NCI-H1105 (cell line): Measurements from ENCODE around the gene CYCS.

Experiments used
- DNase-seq: peaks from one replicate; lab custom pipeline; 2025; lab: John Stamatoyannopoulos, UW

The CYCS gene

DNA sequence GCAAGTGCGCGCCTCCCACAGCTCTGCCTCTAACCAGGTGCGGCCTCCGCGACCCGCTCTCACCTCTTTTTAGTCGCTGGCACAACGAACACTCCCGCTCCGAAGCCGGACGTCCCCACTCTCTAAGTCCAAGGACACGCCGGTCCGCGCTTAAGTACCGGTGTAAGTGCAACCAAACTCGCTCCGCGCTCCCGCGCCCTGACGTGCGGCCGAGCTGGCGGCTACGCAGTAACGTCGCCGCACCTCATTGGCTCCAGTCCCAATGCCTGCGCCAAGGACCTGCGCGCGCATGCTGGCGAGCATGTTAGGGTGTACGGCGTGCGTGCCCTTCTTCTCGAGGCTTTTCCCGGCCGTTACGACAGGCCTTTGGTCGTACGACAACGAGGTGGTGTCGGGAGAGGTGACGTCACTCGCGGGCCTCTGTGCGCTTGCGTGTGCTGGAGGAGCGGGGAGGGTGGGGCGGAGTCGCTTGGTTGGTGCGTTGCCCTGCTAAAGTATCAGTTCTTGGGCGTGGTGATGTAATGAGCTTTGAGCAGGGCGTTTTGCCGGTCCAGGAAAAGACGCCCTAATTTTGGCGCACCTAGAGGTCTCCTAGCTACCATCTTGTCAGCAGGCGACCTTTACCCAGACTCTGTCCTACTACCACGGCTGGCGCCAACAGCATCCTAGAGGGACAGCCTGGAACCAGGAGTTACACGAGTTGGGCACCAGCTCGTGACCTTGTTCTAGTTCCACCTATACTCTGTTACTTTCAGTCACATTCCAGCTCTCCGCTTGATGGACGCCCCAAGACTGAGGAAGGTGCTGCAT is at the start of gene CYCS:
TSS of gene CYCS (minus strand) at position 124 of the 810 bp plus-strand sequence. CDS start 1,141 bp downstream, outside the sequence.
- peak; percentile 100 for DNase-seq

DNA sequence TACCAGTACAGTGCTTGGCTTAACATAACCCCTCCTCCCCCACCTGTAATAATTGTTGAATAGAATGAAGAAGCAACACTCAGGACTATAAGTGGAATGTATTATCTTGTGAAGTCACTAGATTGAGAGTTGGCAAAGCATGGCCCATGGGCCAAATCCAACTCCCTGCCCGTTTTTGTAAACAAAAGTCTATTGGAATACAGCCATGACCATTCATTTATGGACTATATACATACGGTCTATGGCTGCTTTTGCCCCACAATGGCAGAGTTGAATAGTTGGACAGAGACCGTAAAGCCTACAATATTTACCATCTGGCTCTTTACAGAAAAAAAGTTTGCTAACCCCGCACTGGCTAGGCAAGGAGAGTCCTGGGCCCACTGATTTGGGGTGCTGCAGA is 48.1 kb upstream of the CYCS start:
- no peak for DNase-seq

DNA sequence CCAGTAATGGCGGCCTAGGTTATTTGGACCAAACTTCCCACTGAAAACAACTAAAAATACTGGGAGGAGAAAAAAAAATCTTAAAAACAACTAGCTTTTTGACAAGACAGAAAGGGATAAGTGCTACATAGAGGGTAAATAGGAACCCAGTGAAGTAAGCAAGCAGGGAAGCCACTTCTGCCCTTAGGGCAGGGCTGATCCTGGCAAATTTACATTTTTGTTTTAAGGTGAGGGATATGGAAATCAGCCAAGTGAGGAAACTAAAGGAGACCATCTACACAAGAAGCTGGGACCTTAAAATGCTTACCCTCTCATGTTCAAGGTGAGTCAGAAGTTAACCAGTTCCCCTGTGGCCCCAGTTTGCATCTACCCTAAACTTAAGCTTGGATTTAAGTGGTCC is 46.5 kb upstream of the CYCS start:
- DNase-seq = no peak

DNA sequence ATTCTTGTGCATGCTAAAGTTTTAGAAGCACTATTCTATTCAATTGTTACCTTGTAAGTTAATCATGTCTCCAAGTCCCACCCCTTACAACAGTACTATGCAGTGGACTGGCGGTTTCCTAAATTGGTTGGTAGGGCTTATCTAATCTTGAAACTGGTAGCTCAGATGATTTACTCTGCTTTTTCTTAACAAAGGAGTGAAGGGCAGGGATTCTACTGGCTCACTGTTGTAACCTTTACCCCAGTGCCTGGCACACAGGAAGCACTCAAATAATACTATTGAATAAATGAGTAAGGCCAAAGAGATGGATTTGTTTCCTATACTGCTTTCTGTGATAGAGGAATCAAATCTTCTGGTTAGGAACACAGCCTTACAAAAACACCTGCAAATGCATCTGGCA is 46.0 kb upstream of the CYCS start:
- no peak for DNase-seq

DNA sequence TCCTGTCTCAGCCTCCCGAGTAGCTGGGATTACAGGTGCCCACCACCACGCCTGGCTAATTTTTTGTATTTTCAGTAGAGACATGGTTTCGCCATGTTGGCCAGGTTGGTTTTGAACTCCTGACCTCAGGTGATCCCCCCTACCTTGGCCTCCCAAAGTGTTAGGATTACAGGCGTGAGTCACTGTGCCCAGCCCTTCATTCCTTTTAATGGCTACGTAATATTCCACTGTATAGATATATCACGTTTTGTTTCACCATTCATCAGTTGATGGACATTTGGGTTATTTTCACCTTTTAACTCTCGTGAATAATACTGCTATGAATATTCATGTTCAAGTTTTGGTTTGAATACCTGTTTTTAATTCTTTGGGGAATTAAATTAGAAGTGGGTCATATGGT is 44.6 kb upstream of the CYCS start:
- no peak for DNase-seq

DNA sequence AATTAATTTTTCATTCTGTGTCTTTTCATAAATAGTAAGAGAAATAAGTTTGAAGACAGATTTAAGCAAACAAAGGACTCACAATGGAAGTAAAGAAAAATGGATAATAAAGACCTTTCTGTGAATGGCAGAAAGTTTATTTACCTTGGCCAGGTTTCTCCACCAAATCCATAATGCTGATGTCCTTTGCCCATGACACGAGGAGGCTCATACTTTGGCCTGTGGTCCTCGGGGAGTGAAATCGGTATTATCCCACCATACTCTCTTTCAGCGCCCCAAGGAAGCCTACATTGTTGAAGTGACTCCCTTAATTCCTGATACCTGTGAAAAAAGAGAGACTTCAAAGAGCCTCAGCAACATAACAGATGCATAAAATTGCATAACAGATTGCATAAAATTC is 43.1 kb upstream of the CYCS start:
- DNase-seq = no peak

DNA sequence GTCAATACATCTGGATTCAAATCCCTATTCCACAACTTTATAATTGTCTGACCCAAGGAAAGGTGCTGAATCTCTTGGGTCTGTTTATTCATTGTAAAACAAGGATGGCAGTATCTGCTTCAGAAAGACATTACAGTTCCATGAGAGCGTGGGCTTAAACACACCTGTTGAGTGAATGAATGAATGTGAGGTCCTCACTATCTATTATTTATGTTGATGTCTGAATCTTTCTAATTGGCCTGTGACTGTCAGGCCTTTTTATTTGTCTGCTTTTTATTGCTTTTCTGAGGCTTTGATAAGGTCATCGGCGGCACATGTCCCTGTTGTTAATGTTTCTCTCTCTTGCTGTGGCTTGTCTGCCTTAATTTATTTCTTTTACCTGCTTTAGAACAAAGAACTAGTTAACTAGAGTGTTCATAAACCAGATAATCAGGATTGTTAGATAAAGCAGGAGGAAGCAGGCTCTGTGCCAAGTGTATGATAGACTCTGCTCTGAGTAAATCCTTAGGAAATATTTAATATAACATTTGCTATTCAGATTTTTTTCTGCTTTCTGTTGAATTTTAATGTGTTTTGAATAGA is 42.3 kb upstream of the CYCS start:
- peak; percentile 83 for DNase-seq

DNA sequence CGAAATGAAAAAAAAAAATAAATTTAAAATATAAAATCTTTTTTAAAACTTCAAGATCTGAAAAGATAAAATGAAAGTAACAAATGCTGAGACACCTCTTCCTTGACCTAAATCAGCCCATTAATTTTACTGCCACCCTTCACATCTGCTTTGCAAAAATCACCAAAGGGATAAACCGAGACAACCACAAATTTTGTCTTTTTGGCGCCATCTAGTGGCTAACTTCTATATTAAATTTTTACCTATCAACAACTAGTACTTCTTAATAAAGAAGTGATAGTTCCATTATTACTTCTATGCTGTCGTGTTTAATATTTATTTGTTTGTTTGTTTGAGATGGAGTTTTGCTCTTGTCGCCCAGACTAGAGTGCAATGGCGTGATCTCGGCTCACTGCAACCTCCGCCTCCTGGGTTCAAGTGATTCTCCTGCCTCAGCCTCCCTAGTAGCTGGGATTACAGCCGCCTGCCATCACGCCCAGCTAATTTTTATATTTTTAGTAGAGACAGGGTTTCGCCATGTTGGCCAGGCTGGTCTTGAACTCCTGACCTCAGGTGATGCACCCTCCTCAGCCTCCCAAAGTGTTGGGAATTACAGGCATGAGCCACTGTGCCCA is 35.0 kb upstream of the CYCS start:
- peak; percentile 29 for DNase-seq

DNA sequence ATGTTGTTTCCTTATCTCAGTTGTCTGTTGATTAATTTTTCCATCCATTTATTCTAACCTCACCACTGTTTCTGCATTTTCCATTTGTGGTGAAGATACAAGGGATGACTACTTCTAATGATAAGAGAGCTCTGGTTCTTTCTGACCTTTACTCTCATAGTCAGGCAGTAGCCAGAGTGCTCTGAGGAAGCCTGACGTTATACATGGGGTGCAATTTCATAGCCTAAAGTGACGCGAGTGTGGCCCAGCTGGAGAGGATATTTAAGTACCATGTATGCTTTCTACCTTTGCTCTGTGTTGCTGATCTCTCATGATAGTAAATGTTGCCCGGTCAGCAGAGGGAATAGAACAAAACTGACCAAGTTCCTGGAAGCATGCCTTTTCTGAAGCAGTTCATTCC is 33.9 kb upstream of the CYCS start:
- no peak for DNase-seq

DNA sequence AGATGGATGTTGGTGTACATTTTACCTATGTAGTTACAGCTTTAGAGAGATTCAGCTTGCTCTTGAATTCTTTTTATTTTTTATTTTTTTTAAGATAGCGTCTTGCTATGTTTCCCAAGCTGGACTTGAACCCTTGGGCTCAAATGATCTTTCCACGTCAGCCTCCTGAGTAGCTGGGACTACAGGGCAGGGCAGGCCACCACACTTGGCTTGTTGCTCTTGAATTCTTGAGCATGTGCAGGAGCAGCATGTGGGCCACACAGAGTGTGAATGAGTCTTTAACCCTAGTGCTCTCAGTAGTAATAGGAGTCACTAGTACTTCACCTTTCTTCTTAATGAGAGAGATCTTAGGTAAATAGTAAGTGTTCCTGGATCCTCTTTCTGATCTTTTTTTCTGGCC is 26.7 kb upstream of the CYCS start:
- no peak for DNase-seq

DNA sequence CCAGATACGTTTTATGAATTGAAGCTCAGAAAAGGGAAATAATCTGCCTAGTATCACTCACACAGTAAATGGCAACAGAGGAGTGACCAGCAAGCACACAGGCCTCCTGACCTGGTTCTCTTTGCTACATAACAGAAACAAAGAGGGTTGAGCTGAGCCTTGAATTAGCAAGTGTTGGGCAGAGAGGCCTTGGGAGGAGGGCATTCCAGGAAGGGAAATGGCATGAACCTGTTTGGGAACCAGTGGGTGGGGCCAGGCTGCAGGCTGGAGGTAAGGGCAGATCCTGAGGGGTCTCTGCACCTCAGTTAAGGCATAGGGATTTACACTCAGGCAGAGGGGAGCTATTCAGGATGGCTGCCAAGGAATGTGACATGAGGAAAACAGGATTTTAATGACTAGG is 24.8 kb upstream of the CYCS start:
- DNase-seq = no peak

DNA sequence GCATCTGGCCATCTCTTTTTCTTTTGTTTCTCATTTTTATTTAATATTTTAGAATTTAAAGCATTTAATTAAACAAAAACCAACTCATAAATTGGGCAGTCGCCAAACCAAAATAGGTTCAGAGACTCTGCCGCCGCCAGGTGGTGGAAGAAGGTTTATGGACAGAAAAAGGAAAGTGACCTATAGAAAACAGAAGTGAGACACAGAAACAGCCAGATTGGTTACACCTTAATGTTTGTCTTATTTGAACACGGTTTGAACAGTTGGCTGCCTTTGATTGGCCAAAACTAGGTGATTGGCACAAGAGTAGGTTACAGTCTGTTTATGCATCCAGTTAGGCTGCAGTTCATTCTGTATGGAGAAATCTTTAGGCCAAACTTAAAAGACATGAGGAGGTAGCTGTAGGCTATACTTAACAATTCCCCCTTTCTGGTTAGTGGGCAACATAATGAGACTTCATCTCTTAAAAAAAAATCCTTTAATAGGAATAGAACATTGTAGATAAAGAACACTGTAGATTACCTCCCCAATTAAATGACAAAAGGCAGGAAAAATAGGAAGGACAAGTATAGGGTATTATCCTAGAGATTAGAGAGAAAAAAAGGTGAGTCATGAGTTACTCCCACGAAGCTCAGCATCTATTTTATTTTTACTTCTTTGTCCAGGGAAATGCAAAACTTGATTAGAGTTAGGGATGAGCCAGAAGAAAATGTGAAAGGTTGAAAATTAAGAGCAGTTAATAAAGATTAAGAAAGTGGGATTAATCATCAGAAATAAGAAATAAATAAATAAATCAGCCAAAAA is 23.9 kb upstream of the CYCS start:
- no peak for DNase-seq

DNA sequence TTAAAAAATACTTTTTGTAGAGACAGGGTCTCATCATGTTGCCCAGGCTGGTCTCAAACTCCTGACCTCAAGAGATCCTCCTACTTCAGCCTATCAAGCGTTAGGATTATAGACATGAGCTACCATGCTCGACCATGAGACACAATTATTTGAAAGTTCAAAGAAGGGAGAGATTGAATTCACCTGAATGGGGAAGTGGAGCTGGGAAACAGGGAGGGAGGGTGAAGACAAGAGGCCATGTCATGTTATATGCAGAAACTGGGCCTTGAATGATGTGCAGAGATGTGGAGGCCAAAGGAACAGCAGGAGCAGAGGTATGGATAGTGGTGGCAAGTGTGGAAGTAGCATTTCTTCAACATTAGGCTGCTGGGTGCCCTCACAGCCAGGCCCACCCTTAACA is 18.7 kb upstream of the CYCS start:
- DNase-seq = no peak

DNA sequence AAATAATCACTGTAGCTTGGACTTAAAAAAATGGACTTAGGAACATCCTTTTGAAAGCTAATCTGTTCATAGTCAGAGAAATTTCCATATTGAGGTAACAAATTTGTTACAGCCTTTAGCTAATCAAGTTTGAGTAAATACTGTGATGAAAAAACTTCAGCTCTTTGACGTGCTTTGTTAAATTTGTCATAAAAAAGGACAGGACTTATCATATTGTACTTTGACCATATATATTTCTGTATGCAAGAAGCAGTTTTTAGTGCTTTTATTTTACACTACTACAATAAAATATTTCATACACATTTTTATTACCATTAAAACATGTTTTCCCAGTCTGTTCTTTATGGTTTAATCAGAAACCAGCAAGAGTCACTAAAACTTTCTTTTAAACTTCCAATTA is 14.5 kb upstream of the CYCS start:
- no peak for DNase-seq

DNA sequence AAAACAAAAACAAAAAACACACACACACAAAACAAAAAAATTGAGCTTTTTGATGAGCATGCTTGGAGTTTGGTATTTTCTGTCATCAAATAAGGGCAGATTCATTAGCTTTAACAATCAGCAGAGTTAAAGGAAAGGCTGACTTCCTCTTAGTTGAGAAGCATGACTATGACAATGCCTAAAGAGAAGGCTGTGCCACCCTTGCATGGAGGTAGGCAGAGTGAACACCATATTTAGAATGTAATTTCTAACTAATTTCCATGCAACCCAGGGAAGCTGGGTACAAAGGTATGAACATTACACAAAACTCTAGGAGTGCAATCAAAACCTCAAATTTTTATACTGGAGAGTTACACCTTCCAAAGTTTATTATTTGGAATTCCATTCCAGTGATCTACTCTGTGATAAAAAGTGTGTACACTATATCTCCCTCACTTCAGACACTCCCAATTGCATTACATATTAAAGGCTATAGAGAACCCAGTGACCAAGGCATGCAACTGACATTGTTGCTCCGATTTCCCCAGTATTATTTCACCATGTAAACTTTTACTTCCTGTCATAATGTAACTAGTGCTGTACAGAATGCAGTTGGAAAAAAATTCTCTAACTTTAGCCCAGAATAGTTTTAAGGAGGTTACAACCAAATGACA is 9.4 kb upstream of the CYCS start:
- DNase-seq = no peak

DNA sequence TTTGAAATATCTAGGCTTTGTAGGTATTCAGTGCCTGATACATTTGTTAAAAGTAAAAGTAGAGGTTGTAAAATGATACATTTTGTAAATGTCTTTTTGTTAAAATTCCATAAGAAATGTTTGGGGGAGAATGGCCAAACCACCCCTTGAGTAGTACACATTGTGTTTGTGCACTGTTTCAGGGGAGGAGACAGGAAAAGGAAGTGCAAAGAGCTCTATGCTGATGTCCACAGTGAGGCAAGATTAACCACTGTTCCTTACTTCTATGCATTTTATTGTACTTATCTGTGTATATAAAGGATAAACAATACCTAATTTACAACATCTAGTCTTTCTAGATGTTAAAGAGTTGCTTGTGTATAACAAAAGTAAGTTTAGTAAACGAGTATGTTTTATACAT is 7.4 kb upstream of the CYCS start:
- DNase-seq = no peak

DNA sequence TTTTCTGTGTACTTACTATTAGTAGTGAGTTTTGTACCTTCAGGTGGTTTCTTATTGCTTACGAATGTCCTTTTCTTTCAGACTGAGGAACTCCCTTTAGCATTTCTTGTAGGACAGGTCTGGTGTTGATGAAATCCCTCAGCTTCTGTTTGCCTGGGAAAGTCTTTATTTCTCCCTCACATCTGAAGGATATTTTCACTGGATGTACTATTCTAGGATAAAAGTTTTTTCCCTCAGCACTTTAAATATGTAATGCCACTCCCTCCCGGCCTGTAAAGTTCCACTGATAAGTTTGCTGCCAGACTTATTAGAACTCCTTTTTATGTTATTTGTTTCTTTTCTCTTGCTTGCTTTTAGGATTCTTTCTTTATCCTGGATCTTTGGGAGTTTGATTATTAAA is 1.7 kb upstream of the CYCS start:
- no peak for DNase-seq

DNA sequence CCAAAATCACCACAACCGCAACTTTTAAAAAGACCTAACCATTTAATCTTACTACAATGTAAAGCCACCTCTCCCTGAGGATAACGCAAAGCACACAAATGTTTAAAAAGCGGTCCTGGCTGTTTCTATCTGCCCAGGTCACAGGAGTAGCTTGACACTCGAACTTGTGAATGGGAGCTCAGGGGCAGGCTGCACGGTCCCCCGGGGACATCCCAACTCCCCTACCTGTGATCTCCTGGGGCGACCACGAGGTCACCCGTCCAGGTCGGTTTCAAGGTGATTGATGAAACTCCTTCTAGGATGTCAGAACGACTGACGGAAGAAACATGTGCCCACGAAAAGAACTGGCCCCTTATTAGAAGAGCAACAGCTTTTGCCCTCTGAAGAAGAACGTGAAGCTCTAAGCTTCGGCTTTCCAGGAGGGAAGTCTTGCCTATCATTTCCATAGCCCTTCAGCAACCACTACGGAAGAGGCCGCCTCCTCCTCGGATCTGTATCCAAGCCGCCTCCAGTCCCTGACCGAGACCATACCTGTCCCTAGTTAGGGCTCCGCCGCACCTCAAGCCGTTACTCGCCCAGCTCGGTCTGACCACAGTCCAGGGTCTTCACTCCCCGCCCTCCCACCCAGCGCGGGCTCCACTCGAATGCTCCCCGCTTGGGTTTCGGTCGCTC is 459 bp downstream of the CYCS start:
- no peak for DNase-seq

DNA sequence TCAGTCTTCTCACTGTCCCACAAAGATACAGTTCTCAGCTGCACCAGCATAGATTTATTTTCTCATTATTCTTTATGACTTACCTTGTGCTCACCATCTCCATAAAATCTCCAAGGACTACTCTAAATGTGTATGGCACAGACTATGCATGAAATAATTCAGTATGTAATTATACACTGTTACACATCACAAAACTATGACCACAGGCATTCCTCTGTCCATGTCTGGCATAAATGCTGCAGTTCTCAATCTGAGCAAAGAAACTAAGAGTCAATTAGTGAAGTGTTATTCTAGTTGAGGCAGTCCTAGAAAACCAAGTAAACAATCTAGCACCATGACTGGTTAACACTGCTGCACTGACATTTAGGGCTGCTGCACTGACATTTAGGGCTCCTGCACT is 2.7 kb downstream of the CYCS start:
- DNase-seq = no peak

DNA sequence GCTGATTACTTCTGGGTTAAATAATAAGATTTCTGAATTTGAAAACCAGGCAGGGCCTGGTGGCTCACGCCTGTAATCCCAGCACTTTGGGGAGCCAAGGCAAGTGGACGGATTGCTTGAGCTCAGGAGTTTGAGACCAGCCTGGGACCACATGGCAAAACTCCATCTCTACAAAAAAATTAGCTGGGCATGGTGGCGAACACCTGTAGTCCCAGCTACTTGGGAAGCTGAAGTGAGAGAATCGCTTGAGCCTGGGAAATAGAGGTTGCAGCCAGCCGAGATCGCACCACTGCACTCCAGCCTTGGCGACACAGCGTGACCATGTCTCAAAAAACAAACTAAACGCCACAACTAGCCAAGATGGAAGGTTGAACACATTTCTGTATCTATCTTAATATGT is 3.5 kb downstream of the CYCS start:
- no peak for DNase-seq

DNA sequence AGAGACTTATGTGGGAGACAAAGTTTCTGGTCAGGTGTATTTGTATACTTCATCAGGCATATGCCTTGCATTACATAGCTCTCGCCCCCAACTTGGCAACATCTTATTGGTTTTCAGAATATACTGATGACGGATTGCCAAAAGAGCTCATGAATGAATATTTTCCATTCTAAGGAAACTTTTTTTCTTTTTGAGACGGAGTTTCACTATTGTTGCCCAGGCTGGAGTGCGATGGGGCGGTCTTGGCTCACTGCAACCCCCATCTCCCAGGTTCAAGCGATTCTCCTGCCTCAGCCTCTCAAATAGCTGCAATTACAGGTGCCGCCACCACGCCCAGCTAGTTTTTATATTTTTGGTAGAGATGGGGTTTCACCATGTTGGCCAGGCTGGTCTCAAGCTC is 6.0 kb downstream of the CYCS start:
- no peak for DNase-seq
